K562 (cell line): Measurements from ENCODE around the gene CEP128. TPM values are rescaled to one million over a fixed set of nuclear protein-coding genes. Genes with fewer than 3 reads are reported as not detected.

ENCODE experiments used
- ATAC-seq: fragments of 200-7000 bp; cut with Tn5 transposase; 3 replicates; pipeline ENCODE4 v1.9.1; 2020; ENCODE audit warnings: moderate library complexity
- BruUV-seq: library from RNA; stranded (reverse); fragments of 400-500 nt; replicated peaks from 2 replicates; lab custom pipeline; 2021; lab: Mats Ljungman, UMichigan
- CTCF ChIA-PET: fragments of 300-600 bp; formaldehyde crosslinking; extraction: SDS; loops from one replicate; lab custom pipeline; 2021; ENCODE audit warnings: low intra/inter-chr PET ratio; lab: Yijun Ruan, JAX
- POLR2A ChIA-PET: fragments of 300-600, 350-650 bp; sonication (Branson Sonifier 250); formaldehyde crosslinking; extraction: SDS; loops from one replicate; lab custom pipeline; 2021; ENCODE audit warnings: antibody characterized with exemption, inconsistent platforms; lab: Yijun Ruan, JAX
- DNase-seq, 4 experiments: peaks; one replicate each; pipeline versions ENCODE4 v3.0.0 to v3.0.0-alpha.2; 2011 to 2018; ENCODE audit warnings: low spot score in 3 of 4, mixed read lengths in 3 of 4; ENCODE audit errors: extremely low read depth in 1 of 4
- FAIRE-seq: peaks from 2 replicates; lab custom pipeline; 2011; peaks lifted over from hg19 to GRCh38; lab: Jason Lieb, UNC
- H2AFZ ChIP-seq: 2 replicates; pipeline ENCODE4 v1.6.0; 2011; ENCODE audit warnings: low read depth, low read length, control low read depth, inconsistent platforms
- H3K27ac ChIP-seq: fragments of 200-600 bp; 3 replicates; pipeline ENCODE4 v1.8.0; 2011; ENCODE audit warnings: low read depth, mild to moderate bottlenecking, control low read depth, inconsistent platforms, low read length, moderate library complexity, mixed read lengths; ENCODE audit errors: extremely low read depth
- H3K27me3 ChIP-seq, 2 experiments: fragments of 300-600 bp in 1 of 2; 2 replicates in 1 of 2; 3 replicates in 1 of 2; pipeline versions ENCODE4 v1.6.0 to v1.8.0; 2011; ENCODE audit warnings: inconsistent platforms in 2 of 2, low read length in 2 of 2, mild to moderate bottlenecking in 1 of 2, mixed read lengths in 1 of 2, moderate library complexity in 1 of 2; ENCODE audit not compliant: control insufficient read depth in 2 of 2, insufficient read depth in 2 of 2
- H3K36me3 ChIP-seq: fragments of 300-600 bp; 3 replicates; pipeline ENCODE4 v1.8.0; 2011; ENCODE audit warnings: mild to moderate bottlenecking, low read length, inconsistent platforms; ENCODE audit not compliant: control insufficient read depth, insufficient read depth
- H3K4me1 ChIP-seq, 2 experiments: fragments of 200-600 bp in 1 of 2; replicated peaks in 1 of 2; 2 replicates in 1 of 2; 3 replicates in 1 of 2; pipeline versions ENCODE4 v1.5.1 to v1.8.0; 2011; ENCODE audit warnings: inconsistent platforms in 2 of 2, low read length in 2 of 2, mild to moderate bottlenecking in 1 of 2, mixed read lengths in 1 of 2, moderate library complexity in 1 of 2; ENCODE audit not compliant: control insufficient read depth in 2 of 2, insufficient read depth in 2 of 2
- H3K4me2 ChIP-seq: 2 replicates; pipeline ENCODE4 v1.6.1; 2011; ENCODE audit warnings: low read length, control low read depth, inconsistent platforms, mixed read lengths; ENCODE audit not compliant: insufficient read depth
- H3K4me3 ChIP-seq: fragments of 200-600 bp; sonication (generic), shearing (Covaris generic); 2 replicates; pipeline ENCODE4 v1.5.1; 2016; ENCODE audit warnings: control low read depth, inconsistent platforms
- H3K79me2 ChIP-seq: fragments of 200-600 bp; 3 replicates; pipeline ENCODE4 v1.8.0; 2011; ENCODE audit warnings: low read length, inconsistent platforms; ENCODE audit not compliant: control insufficient read depth, insufficient read depth
- H3K9ac ChIP-seq, 2 experiments: 2 replicates each; pipeline versions ENCODE4 v1.6.0 to v1.6.1; 2011; ENCODE audit warnings: low read depth in 2 of 2, low read length in 2 of 2, control low read depth in 1 of 2, inconsistent platforms in 1 of 2, mild to moderate bottlenecking in 1 of 2, mixed read lengths in 1 of 2; ENCODE audit not compliant: insufficient read depth in 1 of 2
- H3K9me1 ChIP-seq: one replicate; pipeline ENCODE4 v1.6.0; 2011; ENCODE audit warnings: inconsistent platforms, mild to moderate bottlenecking, low read length, moderate library complexity; ENCODE audit not compliant: control insufficient read depth, insufficient read depth
- H3K9me3 ChIP-seq: replicated peaks from 2 replicates; pipeline ENCODE4 v1.5.1; 2011; ENCODE audit warnings: low read depth, low read length, inconsistent platforms; ENCODE audit not compliant: control insufficient read depth, insufficient read depth
- H4K20me1 ChIP-seq: replicated peaks from 2 replicates; pipeline ENCODE4 v1.6.1; 2011; ENCODE audit warnings: low read length, inconsistent platforms, mixed read lengths; ENCODE audit not compliant: control insufficient read depth, insufficient read depth
- CBX2 ChIP-seq: fragments of 200-600 bp; sonication (generic); IDR thresholded peaks from one replicate; pipeline ENCODE4 v1.6.1; 2012; ENCODE audit warnings: mild to moderate bottlenecking, low read length, inconsistent platforms; ENCODE audit not compliant: insufficient read depth, poor library complexity, severe bottlenecking
- HOXB6 ChIP-seq: fragments of 250-450 bp; sonication (Bioruptor Pico); IDR thresholded peaks from 2 replicates; pipeline ENCODE4 v1.5.1; 2022; ENCODE audit warnings: mild to moderate bottlenecking, borderline replicate concordance
- KLF6 ChIP-seq: fragments of 250-450 bp; sonication (Bioruptor Pico); IDR thresholded peaks from 2 replicates; pipeline ENCODE4 v1.4.0; 2020; ENCODE audit warnings: mild to moderate bottlenecking, moderate library complexity, borderline replicate concordance
- NBN ChIP-seq: fragments of 450-650 bp; IDR thresholded peaks from 2 replicates; pipeline ENCODE4 v1.6.1; 2016; ENCODE audit warnings: low read depth, mild to moderate bottlenecking
- PML ChIP-seq: IDR thresholded peaks from 2 replicates; pipeline ENCODE4 v1.6.1; 2012; ENCODE audit warnings: low read length, inconsistent platforms
- SUPT5H ChIP-seq: fragments of 450-650 bp; IDR thresholded peaks from 2 replicates; pipeline ENCODE4 v1.6.1; 2016
- ZNF354B ChIP-seq: fragments of 250-450 bp; sonication (Bioruptor Pico); IDR thresholded peaks from 2 replicates; pipeline ENCODE4 v1.4.0; 2020
- ZSCAN29 ChIP-seq: fragments of 450-650 bp; IDR thresholded peaks from 2 replicates; pipeline ENCODE4 v1.6.1; 2017
- WGBS: fragments of 100-300 bp; shearing (Covaris generic); methylation state at CpG from one replicate; pipeline ENCODE4 v1.1.6; 2016; ENCODE audit warnings: low coverage, mixed read lengths; ENCODE audit not compliant: insufficient coverage; ENCODE audit errors: missing lambda C conversion rate; 5-methylcytosine and 5-hydroxymethylcytosine counted together
- in situ Hi-C: fragments of 300-500 bp; cut with MboI; formaldehyde crosslinking; loops from 4 replicates; pipeline ENCODE4 v1.15.0; 2018; ENCODE audit warnings: inconsistent platforms, mixed read lengths
- intact Hi-C: fragments of 100-400 bp; cut with micrococcal nuclease; formaldehyde crosslinking; loops from 2 replicates; pipeline ENCODE4 v1.14.2; 2022
- polyA plus RNA-seq, 8 experiments: library from polyadenylated mRNA; depleted of rRNA in 4 of 8; stranded (reverse) in 5 of 8; unstranded in 3 of 8; fragments of >200 nt; fragmentation: Nextera tagmentation in 2 of 8; fragmentation: Illumina TruSeq in 1 of 8; extraction: Ambion mirVana in 2 of 8; extraction: Trizol in 1 of 8; gene quantifications; 2 replicates each; pipeline versions ENCODE4 v1.2.1 to v1.2.3, GENCODE V29; 2011 to 2014; ENCODE audit warnings: inconsistent platforms in 1 of 8, missing spikeins in 1 of 8
- total RNA-seq, 7 experiments: library from RNA; depleted of rRNA in 6 of 7; stranded (reverse); fragments of >200 nt in 6 of 7; fragmentation: Illumina TruSeq in 2 of 7; extraction: Trizol in 2 of 7; gene quantifications; 2 replicates each; pipeline versions ENCODE4 v1.2.1 to v1.2.3, GENCODE V29; 2011 to 2021; ENCODE audit warnings: low replicate concordance in 1 of 7
- TF ChIP-seq, protein P1 (sequence below): fragments of 250-450 bp; sonication (Bioruptor Pico); IDR thresholded peaks from 2 replicates; pipeline ENCODE4 v1.9.0; 2021; ENCODE audit warnings: mild to moderate bottlenecking, inconsistent platforms
- TF ChIP-seq, protein P2 (sequence below): sonication (generic); formaldehyde crosslinking; IDR thresholded peaks from 2 replicates; pipeline ENCODE4 v1.8.0; 2022; ENCODE audit warnings: mild to moderate bottlenecking, missing genetic modification reagents, borderline replicate concordance
- TF ChIP-seq, protein P3 (sequence below), 2 experiments: fragments of 450-650 bp; formaldehyde crosslinking in 1 of 2; IDR thresholded peaks; 2 replicates each; pipeline versions ENCODE4 v1.4.0 to v1.6.1; 2014 to 2020; ENCODE audit warnings: mild to moderate bottlenecking in 2 of 2, borderline replicate concordance in 1 of 2, low read depth in 1 of 2

Gene CEP128
- total and polyA plus RNA-seq, 9 of the 15 experiments (the other 6 are each of a cell fraction or from before 2014, with no cell fraction given) = 2.3 to 9.2 (median 4.6) TPM

DNA sequence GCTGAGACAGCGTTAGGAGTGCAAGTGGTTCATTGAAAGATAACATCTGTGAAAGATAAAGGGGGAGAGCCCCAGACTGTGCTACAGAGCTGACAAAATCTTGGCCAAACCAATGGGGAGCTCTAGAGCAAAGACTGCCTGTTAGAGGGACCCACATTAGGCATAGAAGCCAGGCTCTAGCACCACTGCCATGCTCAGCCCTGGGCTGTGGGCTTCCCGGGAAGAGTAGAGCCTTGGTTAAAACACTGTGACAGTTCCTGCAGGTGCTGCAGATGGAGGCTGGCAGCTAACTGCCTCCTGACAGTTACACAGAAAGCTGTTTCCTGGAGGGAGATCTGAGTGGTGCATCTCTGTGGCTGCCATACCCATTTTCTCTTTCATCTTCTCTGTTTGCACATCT, 36.9 kb upstream of the CEP128 start:
- ChIA-PET POLR2A (no interaction called here), CTCF (no interaction called here)
- no peaks in the 10 kb centered on the region for H3K9me1 ChIP-seq
- DNase-seq (no peak), ATAC-seq (no peak), FAIRE-seq (no peak)
- H2AFZ ChIP-seq = no peak overlapping the region
- H3K4me3 ChIP-seq = no peak overlapping the region
- H4K20me1 ChIP-seq = no peaks in the 10 kb centered on the region
- in situ Hi-C loops (loop anchor here (25.0 kb wide), 1 partner anchor 484 kb away; no protein-coding TSS in a partner anchor), intact Hi-C loops (no loop called here)
- no peaks in the 10 kb centered on the region for H3K36me3 ChIP-seq
- no peaks in the 10 kb centered on the region for H3K79me2 ChIP-seq
- peaks cover 0 to 5% of the 10 kb centered on the region in 2 experiments; a peak in 4 of 5 replicates for H3K27me3 ChIP-seq
- WGBS = 10% methylated on average over 2 of the region's 2 CpGs
- BruUV-seq = no TSS peak
- H3K4me1 ChIP-seq = no peaks in the 10 kb centered on the region
- H3K9ac ChIP-seq = no peak overlapping the region
- no peak overlapping the region for H3K27ac ChIP-seq
- no peaks in the 10 kb centered on the region for H3K9me3 ChIP-seq
- no peak overlapping the region for H3K4me2 ChIP-seq
- TF ChIP-seq SUPT5H = no peak
- TF ChIP-seq ZNF354B = no peak
- no peak for TF ChIP-seq PML
- TF ChIP-seq, protein P1, sequence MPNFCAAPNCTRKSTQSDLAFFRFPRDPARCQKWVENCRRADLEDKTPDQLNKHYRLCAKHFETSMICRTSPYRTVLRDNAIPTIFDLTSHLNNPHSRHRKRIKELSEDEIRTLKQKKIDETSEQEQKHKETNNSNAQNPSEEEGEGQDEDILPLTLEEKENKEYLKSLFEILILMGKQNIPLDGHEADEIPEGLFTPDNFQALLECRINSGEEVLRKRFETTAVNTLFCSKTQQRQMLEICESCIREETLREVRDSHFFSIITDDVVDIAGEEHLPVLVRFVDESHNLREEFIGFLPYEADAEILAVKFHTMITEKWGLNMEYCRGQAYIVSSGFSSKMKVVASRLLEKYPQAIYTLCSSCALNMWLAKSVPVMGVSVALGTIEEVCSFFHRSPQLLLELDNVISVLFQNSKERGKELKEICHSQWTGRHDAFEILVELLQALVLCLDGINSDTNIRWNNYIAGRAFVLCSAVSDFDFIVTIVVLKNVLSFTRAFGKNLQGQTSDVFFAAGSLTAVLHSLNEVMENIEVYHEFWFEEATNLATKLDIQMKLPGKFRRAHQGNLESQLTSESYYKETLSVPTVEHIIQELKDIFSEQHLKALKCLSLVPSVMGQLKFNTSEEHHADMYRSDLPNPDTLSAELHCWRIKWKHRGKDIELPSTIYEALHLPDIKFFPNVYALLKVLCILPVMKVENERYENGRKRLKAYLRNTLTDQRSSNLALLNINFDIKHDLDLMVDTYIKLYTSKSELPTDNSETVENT = no peak
- TF ChIP-seq CBX2 = no peak
- TF ChIP-seq, protein P2, sequence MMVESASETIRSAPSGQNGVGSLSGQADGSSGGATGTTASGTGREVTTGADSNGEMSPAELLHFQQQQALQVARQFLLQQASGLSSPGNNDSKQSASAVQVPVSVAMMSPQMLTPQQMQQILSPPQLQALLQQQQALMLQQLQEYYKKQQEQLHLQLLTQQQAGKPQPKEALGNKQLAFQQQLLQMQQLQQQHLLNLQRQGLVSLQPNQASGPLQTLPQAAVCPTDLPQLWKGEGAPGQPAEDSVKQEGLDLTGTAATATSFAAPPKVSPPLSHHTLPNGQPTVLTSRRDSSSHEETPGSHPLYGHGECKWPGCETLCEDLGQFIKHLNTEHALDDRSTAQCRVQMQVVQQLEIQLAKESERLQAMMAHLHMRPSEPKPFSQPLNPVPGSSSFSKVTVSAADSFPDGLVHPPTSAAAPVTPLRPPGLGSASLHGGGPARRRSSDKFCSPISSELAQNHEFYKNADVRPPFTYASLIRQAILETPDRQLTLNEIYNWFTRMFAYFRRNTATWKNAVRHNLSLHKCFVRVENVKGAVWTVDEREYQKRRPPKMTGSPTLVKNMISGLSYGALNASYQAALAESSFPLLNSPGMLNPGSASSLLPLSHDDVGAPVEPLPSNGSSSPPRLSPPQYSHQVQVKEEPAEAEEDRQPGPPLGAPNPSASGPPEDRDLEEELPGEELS (CRISPR knock-in tag) = no peak
- TF ChIP-seq KLF6 = no peak
- TF ChIP-seq, protein P3, sequence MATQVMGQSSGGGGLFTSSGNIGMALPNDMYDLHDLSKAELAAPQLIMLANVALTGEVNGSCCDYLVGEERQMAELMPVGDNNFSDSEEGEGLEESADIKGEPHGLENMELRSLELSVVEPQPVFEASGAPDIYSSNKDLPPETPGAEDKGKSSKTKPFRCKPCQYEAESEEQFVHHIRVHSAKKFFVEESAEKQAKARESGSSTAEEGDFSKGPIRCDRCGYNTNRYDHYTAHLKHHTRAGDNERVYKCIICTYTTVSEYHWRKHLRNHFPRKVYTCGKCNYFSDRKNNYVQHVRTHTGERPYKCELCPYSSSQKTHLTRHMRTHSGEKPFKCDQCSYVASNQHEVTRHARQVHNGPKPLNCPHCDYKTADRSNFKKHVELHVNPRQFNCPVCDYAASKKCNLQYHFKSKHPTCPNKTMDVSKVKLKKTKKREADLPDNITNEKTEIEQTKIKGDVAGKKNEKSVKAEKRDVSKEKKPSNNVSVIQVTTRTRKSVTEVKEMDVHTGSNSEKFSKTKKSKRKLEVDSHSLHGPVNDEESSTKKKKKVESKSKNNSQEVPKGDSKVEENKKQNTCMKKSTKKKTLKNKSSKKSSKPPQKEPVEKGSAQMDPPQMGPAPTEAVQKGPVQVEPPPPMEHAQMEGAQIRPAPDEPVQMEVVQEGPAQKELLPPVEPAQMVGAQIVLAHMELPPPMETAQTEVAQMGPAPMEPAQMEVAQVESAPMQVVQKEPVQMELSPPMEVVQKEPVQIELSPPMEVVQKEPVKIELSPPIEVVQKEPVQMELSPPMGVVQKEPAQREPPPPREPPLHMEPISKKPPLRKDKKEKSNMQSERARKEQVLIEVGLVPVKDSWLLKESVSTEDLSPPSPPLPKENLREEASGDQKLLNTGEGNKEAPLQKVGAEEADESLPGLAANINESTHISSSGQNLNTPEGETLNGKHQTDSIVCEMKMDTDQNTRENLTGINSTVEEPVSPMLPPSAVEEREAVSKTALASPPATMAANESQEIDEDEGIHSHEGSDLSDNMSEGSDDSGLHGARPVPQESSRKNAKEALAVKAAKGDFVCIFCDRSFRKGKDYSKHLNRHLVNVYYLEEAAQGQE (IDR thresholded peaks at IDR 0.05; ENCODE audit: borderline replicate concordance) = no peak
- TF ChIP-seq, protein P3 (CRISPR knock-in tag; IDR thresholded peaks at IDR 0.05; ENCODE audit: low read depth) = no peak
- no peak for TF ChIP-seq NBN
- no peak for TF ChIP-seq HOXB6 (CRISPR knock-in tag)
- TF ChIP-seq ZSCAN29 = no peak
